Caco-2 (cell line): ENCODE results near the gene CERK. TPM values are rescaled to one million over a fixed set of nuclear protein-coding genes. Genes with fewer than 3 reads are reported as not detected.
"Not testable (repeated sequence)": the region's sequence is repeated elsewhere in the genome, so short reads cannot be mapped to it uniquely, and the experiment has no call there.

Experiments used
- Bru-seq: library from RNA; stranded (reverse); fragments of 400-500 nt; gene quantifications from one replicate; lab custom pipeline; 2021; lab: Mats Ljungman, UMichigan
- BruChase-seq, 2 experiments: library from RNA; stranded (reverse); fragments of 400-500 nt; gene quantifications; one replicate each; lab custom pipeline; 2021; lab: Mats Ljungman, UMichigan
- BruUV-seq: library from RNA; stranded (reverse); fragments of 400-500 nt; replicated peaks from 2 replicates; lab custom pipeline; 2021; lab: Mats Ljungman, UMichigan
- CTCF ChIA-PET: fragments of 300-600 bp; sonication (Branson Sonifier 250); formaldehyde crosslinking; loops from one replicate; lab custom pipeline; 2022; ENCODE audit warnings: antibody characterized with exemption; lab: Charles Lee
- POLR2A ChIA-PET: fragments of 300-600 bp; sonication (Branson Sonifier 250); formaldehyde crosslinking; loops from one replicate; lab custom pipeline; 2022; ENCODE audit warnings: antibody characterized with exemption; lab: Charles Lee
- DNase-seq, 2 experiments: peaks; one replicate each; pipeline versions ENCODE4 v3.0.0 to v3.0.0-alpha.2; 2020 to 2022
- H3K27me3 ChIP-seq: replicated peaks from 2 replicates; pipeline ENCODE4 v1.6.0; 2011; ENCODE audit warnings: low read length; ENCODE audit not compliant: control insufficient read depth, insufficient read depth
- H3K36me3 ChIP-seq: 2 replicates; pipeline ENCODE4 v1.5.1; 2011; ENCODE audit warnings: low read length; ENCODE audit not compliant: control insufficient read depth, insufficient read depth
- H3K4me1 ChIP-seq: fragments of 250-450 bp; sonication (Bioruptor Pico); 2 replicates; pipeline ENCODE4 v1.5.1; 2020; ENCODE audit warnings: mild to moderate bottlenecking
- H3K4me3 ChIP-seq: 2 replicates; pipeline ENCODE4 v1.5.1; 2011; ENCODE audit warnings: low read depth, mild to moderate bottlenecking, control low read depth, low read length
- H3K9me3 ChIP-seq: fragments of 250-450 bp; sonication (Bioruptor Pico); 2 replicates; pipeline ENCODE4 v1.5.1; 2020; ENCODE audit warnings: mild to moderate bottlenecking, moderate library complexity
- H3K27ac Mint-ChIP-seq: one replicate; pipeline ENCODE4 v1.8.0; 2022; ENCODE audit warnings: mixed read lengths; ENCODE audit not compliant: unreplicated experiment
- H3K27me3 Mint-ChIP-seq: one replicate; pipeline ENCODE4 v1.8.0; 2022; ENCODE audit warnings: mixed read lengths; ENCODE audit not compliant: insufficient read depth, unreplicated experiment
- H3K36me3 Mint-ChIP-seq: one replicate; pipeline ENCODE4 v1.8.0; 2022; ENCODE audit warnings: mild to moderate bottlenecking, mixed read lengths; ENCODE audit not compliant: insufficient read depth, unreplicated experiment
- H3K4me1 Mint-ChIP-seq: one replicate; pipeline ENCODE4 v1.8.0; 2022; ENCODE audit warnings: low read depth, mixed read lengths; ENCODE audit not compliant: unreplicated experiment
- H3K4me3 Mint-ChIP-seq: one replicate; pipeline ENCODE4 v1.8.0; 2022; ENCODE audit warnings: mild to moderate bottlenecking, moderate library complexity, mixed read lengths; ENCODE audit not compliant: unreplicated experiment
- H3K9me3 Mint-ChIP-seq: one replicate; pipeline ENCODE4 v1.8.0; 2022; ENCODE audit warnings: mixed read lengths; ENCODE audit not compliant: unreplicated experiment
- CTCF ChIP-seq, 2 experiments: fragments of 200-600 bp in 1 of 2; IDR thresholded peaks; 1 replicate in 1 of 2; 2 replicates in 1 of 2; pipeline versions ENCODE4 v1.5.1 to v1.8.0; 2011 to 2022; ENCODE audit warnings: antibody characterized with exemption in 1 of 2, control low read depth in 1 of 2, inconsistent platforms in 1 of 2, low read depth in 1 of 2, low read length in 1 of 2, mild to moderate bottlenecking in 1 of 2, moderate library complexity in 1 of 2; ENCODE audit not compliant: insufficient read depth in 1 of 2, severe bottlenecking in 1 of 2, unreplicated experiment in 1 of 2
- intact Hi-C: fragments of 100-400 bp; cut with micrococcal nuclease; formaldehyde crosslinking; loops from one replicate; pipeline ENCODE4 v1.10.0; 2022; ENCODE audit not compliant: unreplicated experiment
- long read RNA-seq: library from polyadenylated mRNA; stranded (forward); transcript quantifications from one replicate; pipeline ENCODE4 v2.0.0, GENCODE V29; 2022
- total RNA-seq: library from RNA; stranded (reverse); gene quantifications from 2 replicates; pipeline ENCODE4 v1.2.3, GENCODE V29; 2022

CERK gene
- 35.0 and 37.6 TPM in 2 replicates for total RNA-seq
- percentile 60 among the genes with signal in this experiment for Bru-seq, nascent RNA
- BruChase-seq, experiment 1, labeled RNA remaining after a 2-hour chase: percentile 66 among the genes with signal in this experiment
- BruChase-seq, experiment 2, labeled RNA remaining after a 6-hour chase: percentile 75 among the genes with signal in this experiment
- long read RNA-seq, full-length matches to known transcripts: 39 of 45 reads
- long read RNA-seq, partial matches to known transcripts: 0 of 45 reads
- long read RNA-seq, other reads (novel, unspliced or antisense): 6 of 45 reads

- peak within 1 kb of the TSS; percentile 45 for H3K27ac Mint-ChIP-seq
- Histone ChIP-seq H3K27me3 (no peaks in the 10 kb centered on the region), H3K36me3 (no peaks in the 10 kb centered on the region), H3K4me1 (peaks cover 28% of the 10 kb centered on the region), H3K4me3 (peak within 1 kb of the TSS; percentile 67), H3K9me3 (peaks cover 2% of the 10 kb centered on the region; the same call in 1 of the 2 replicates)
- H3K4me3 Mint-ChIP-seq: peak within 1 kb of the TSS; percentile 82
- H3K27me3 Mint-ChIP-seq: no peaks in the 10 kb centered on the region
- peaks cover 32% of the 10 kb centered on the region for H3K4me1 Mint-ChIP-seq
- BruUV-seq: no TSS peak
- no peaks in the 10 kb centered on the region for H3K9me3 Mint-ChIP-seq
- ChIA-PET CTCF (no interaction called here), POLR2A (interaction anchor here (1.5 kb wide), 1 partner anchor 24 kb away, joined by 4 read pairs; the partner anchor contains the start of gene TBC1D22A)
- peak; percentile 61 to 65 for DNase-seq
- intact Hi-C loops: no loop called here
- TF ChIP-seq CTCF (IDR thresholded peaks at IDR 0.05; ENCODE audit: insufficient read depth in 1 of 2, low read depth in 1 of 2, low read length in 1 of 2, severe bottlenecking in 1 of 2, unreplicated experiment in 1 of 2): no peak
- peaks cover 9% of the 10 kb centered on the region for H3K36me3 Mint-ChIP-seq
Observed at GRCh38 chr22:46737976-46738646, at the start of gene CERK. Gene CERK (minus strand): TSS chr22:46738252. CDS start chr22:46738148, 104 bp downstream.

- ChIA-PET CTCF (no interaction called here), POLR2A (interaction anchor here (0.5 kb wide), 1 partner anchor 20 kb away, joined by 4 read pairs; no protein-coding TSS in a partner anchor)
- no peaks in the 10 kb centered on the region for H3K9me3 Mint-ChIP-seq
- H3K27me3 ChIP-seq: no peaks in the 10 kb centered on the region
- no peak overlapping the region for H3K4me3 Mint-ChIP-seq
- peaks cover 10% of the 10 kb centered on the region for H3K36me3 Mint-ChIP-seq
- no peaks in the 10 kb centered on the region for H3K36me3 ChIP-seq
- no peak for DNase-seq
- BruUV-seq: no TSS peak
- no peak overlapping the region for H3K27ac Mint-ChIP-seq
- H3K4me3 ChIP-seq: no peak overlapping the region
- intact Hi-C loops: no loop called here
- peaks cover 5% of the 10 kb centered on the region; the same call in 1 of the 2 replicates for H3K9me3 ChIP-seq
- H3K4me1 Mint-ChIP-seq: no peaks in the 10 kb centered on the region
- no peaks in the 10 kb centered on the region for H3K27me3 Mint-ChIP-seq
- H3K4me1 ChIP-seq: no peaks in the 10 kb centered on the region
- TF ChIP-seq CTCF (IDR thresholded peaks at IDR 0.05; ENCODE audit: insufficient read depth in 1 of 2, low read depth in 1 of 2, low read length in 1 of 2, severe bottlenecking in 1 of 2, unreplicated experiment in 1 of 2): no peak
Observed at GRCh38 chr22:46783721-46784120, 45.7 kb upstream of the CERK start.

GRCh38 chr22:46782200-46782599, 44.1 kb upstream of the CERK start:
- H3K4me3 ChIP-seq, H3K27me3 Mint-ChIP-seq, BruUV-seq, H3K27ac Mint-ChIP-seq, CTCF ChIA-PET, H3K36me3 ChIP-seq, intact Hi-C loops, H3K4me3 Mint-ChIP-seq, POLR2A ChIA-PET, DNase-seq, H3K4me1 ChIP-seq, H3K4me1 Mint-ChIP-seq, H3K9me3 ChIP-seq, H3K27me3 ChIP-seq, H3K9me3 Mint-ChIP-seq: not testable (repeated sequence)
- H3K36me3 Mint-ChIP-seq: peaks cover 14% of the 10 kb centered on the region
